Tibial nerve (tissue), 4 donors: ENCODE data around the gene CACNA1B.

Experiments used
- EP300 ChIP-seq, 2 donors: sonication (generic); formaldehyde crosslinking; IDR thresholded peaks; one replicate each; pipeline ENCODE4 v1.6.1; 2017; ENCODE audit warnings: antibody characterized with exemption in 2 of 2, mild to moderate bottlenecking in 1 of 2
- POLR2A ChIP-seq, 2 donors: fragments of 450-650 bp; IDR thresholded peaks; one replicate each; pipeline ENCODE4 v1.6.1; 2017; ENCODE audit warnings: antibody characterized with exemption in 2 of 2, mild to moderate bottlenecking in 2 of 2, moderate library complexity in 2 of 2
- TF ChIP-seq, protein P1 (sequence below), 5 experiments: fragments of 200-600 bp in 3 of 5; fragments of 450-650 bp in 2 of 5; sonication (generic) in 3 of 5; IDR thresholded peaks; one replicate each; pipeline ENCODE4 v1.5.1; 2016 to 2019; ENCODE audit warnings: antibody characterized with exemption in 5 of 5, mild to moderate bottlenecking in 3 of 5, moderate library complexity in 2 of 5

GRCh38 chr9:137879052-137879451 is 1.5 kb downstream of the CACNA1B start:
- TF ChIP-seq POLR2A (IDR thresholded peaks at IDR 0.05), result no peak
- TF ChIP-seq, protein P1, sequence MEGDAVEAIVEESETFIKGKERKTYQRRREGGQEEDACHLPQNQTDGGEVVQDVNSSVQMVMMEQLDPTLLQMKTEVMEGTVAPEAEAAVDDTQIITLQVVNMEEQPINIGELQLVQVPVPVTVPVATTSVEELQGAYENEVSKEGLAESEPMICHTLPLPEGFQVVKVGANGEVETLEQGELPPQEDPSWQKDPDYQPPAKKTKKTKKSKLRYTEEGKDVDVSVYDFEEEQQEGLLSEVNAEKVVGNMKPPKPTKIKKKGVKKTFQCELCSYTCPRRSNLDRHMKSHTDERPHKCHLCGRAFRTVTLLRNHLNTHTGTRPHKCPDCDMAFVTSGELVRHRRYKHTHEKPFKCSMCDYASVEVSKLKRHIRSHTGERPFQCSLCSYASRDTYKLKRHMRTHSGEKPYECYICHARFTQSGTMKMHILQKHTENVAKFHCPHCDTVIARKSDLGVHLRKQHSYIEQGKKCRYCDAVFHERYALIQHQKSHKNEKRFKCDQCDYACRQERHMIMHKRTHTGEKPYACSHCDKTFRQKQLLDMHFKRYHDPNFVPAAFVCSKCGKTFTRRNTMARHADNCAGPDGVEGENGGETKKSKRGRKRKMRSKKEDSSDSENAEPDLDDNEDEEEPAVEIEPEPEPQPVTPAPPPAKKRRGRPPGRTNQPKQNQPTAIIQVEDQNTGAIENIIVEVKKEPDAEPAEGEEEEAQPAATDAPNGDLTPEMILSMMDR (IDR thresholded peaks at IDR 0.05), result no peak
- TF ChIP-seq EP300 (IDR thresholded peaks at IDR 0.05), result no peak
